GM10847 (cell line): ENCODE measurements around the gene DLEC1.

Source experiments
- POLR2A ChIP-seq: IDR thresholded peaks from 2 replicates; pipeline ENCODE4 v1.6.1; 2011; ENCODE audit not compliant: insufficient read length; ENCODE audit errors: extremely low read depth

DLEC1 gene

GRCh38 chr3:38154033-38154494 lies 115.1 kb downstream of the DLEC1 start:
- TF ChIP-seq POLR2A = no peak

- no peak for TF ChIP-seq POLR2A
These were observed 115.7 kb downstream of the DLEC1 start for GRCh38 chr3:38154625-38155255.

- no peak for TF ChIP-seq POLR2A
These were observed 116.8 kb downstream of the DLEC1 start for GRCh38 chr3:38155825-38156224.

GRCh38 chr3:38157117-38157516 lies 118.1 kb downstream of the DLEC1 start:
- no peak for TF ChIP-seq POLR2A

GRCh38 chr3:38157595-38157994 lies 118.6 kb downstream of the DLEC1 start:
- no peak for TF ChIP-seq POLR2A

GRCh38 chr3:38158472-38158871 lies 119.5 kb downstream of the DLEC1 start:
- TF ChIP-seq POLR2A = no peak

GRCh38 chr3:38163117-38163840 lies 124.3 kb downstream of the DLEC1 start:
- TF ChIP-seq POLR2A = no peak

GRCh38 chr3:38163841-38164642 lies 125.0 kb downstream of the DLEC1 start:
- TF ChIP-seq POLR2A = no peak

- no peak for TF ChIP-seq POLR2A
These were observed 125.6 kb downstream of the DLEC1 start for GRCh38 chr3:38164643-38164951.

- peak; percentile 78 for TF ChIP-seq POLR2A
These were observed 126.1 kb downstream of the DLEC1 start, which contains the start of gene OXSR1 for GRCh38 chr3:38164952-38165721. Gene OXSR1 (plus strand): TSS chr3:38165537. CDS start chr3:38165877, 340 bp downstream.

- TF ChIP-seq POLR2A = no peak
These were observed 126.8 kb downstream of the DLEC1 start for GRCh38 chr3:38165722-38166387.

- TF ChIP-seq POLR2A = no peak
These were observed 128.6 kb downstream of the DLEC1 start for GRCh38 chr3:38167591-38167990.

GRCh38 chr3:38168151-38169026 lies 129.4 kb downstream of the DLEC1 start:
- TF ChIP-seq POLR2A = no peak

GRCh38 chr3:38169027-38169317 lies 130.0 kb downstream of the DLEC1 start:
- TF ChIP-seq POLR2A = no peak

GRCh38 chr3:38170722-38171121 lies 131.7 kb downstream of the DLEC1 start:
- TF ChIP-seq POLR2A = no peak
